Measurements from ENCODE around the gene ARHGAP11A.

The ARHGAP11A gene

GRCh38 chr15:32656091-32656490, 40.8 kb downstream of the ARHGAP11A start:
- no peak for DNase-seq (ENCODE audit: low read depth)

DNA sequence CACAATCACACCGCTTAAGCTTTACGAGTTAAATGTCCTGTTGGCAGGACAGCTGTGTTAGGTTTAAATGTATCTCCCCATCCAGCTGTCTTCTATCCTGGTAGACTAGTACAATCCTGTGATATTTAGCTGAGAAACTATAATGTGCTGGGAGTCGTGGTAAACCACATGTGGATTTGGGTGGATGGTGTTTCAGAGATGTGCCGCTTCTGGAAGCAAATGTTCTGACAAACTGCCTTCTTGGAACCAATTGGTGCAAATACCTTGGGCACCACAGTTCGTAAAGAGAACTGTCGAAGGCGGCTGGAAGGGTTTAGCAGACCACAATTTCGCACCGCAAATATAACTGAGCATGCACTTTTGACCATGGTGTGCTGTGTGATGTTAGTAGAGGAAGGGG, 41.2 kb downstream of the ARHGAP11A start:
- DNase-seq (ENCODE audit: low read depth) = no peak

- no peak for DNase-seq (ENCODE audit: low read depth)
Observed at GRCh38 chr15:32657198-32657883, 42.0 kb downstream of the ARHGAP11A start.

DNA sequence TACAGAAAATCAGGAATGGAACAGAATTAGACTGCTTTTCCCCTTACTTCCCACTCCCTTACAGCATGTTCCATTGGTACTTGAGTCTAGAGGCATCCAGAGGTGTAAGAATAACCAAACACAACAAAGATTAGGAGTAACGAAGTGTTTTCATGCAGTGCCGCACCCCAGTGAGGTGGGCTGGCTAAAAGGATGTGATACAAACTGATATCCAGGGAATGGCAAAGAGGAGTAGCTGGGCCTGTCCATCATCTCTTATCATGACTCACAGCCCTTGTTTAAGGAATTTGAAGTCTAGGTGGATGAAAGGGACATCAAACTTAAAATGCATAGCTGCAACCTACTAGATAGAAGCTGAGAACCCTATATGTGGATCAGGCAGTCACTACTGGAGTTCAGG, 42.6 kb downstream of the ARHGAP11A start:
- no peak for DNase-seq (ENCODE audit: low read depth)

DNA sequence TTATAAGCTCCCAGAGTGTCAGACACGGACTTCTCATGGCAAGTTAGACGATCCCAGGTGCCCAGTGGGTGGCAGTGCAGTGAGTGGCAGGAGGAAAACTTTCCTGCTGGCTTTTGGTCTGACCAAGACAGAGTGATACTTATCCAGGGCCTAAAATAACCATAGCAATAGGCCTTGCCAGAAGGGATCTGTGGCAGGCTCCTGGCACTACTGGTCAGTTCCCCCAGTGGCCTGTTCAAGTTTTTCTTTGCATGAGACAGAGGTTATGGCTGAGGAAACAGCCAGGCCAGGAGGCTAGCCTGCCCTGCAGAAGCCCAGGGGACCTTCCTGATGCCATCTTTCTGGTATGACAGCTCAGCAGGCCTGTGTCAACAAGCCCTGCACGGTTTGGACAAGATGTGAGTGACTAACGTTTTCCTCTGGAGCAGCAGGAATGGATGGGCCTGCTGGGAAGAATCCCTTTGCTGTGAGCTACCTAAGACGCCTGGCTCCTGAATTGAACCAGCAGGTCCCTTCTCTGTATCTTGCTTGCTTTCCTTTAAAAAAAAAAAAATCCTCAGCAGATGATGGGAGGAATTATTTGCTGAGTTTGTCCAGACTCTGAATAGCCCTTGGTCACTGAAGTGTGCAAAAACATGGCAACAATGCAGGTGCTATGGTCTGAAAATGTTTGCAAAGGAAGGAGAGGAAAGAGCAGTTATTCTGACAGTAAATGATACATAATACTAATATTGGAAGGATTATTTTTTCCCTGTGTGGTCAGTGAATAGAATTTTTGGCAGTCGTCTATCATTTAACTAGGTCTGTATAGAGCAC, 44.2 kb downstream of the ARHGAP11A start:
- no peak for DNase-seq (ENCODE audit: low read depth)

GRCh38 chr15:32663671-32664070, 48.4 kb downstream of the ARHGAP11A start:
- DNase-seq (ENCODE audit: low read depth) = no peak

- DNase-seq (ENCODE audit: low read depth) = no peak
Observed at GRCh38 chr15:32664796-32665195, 49.5 kb downstream of the ARHGAP11A start.

DNA sequence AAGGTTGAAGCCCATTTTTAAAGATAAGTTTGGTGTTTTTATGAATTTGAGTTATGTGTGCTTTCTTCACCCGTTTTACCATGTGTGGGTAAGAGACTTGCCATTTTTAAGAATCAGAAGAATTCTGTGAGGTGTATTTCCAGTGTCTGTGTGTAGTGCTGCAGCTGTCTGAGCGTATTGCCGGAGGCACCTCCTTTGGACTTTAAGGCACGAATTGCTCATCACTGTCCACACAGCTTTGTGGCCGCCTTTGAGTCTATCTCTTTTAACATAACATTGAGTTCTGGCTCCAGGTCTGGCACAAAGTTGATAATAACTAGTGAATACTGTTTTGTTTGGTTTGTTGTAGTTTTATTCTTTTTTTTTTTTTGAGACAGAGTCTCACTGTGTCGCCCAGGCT, 52.0 kb downstream of the ARHGAP11A start:
- no peak for DNase-seq (ENCODE audit: low read depth)

DNA sequence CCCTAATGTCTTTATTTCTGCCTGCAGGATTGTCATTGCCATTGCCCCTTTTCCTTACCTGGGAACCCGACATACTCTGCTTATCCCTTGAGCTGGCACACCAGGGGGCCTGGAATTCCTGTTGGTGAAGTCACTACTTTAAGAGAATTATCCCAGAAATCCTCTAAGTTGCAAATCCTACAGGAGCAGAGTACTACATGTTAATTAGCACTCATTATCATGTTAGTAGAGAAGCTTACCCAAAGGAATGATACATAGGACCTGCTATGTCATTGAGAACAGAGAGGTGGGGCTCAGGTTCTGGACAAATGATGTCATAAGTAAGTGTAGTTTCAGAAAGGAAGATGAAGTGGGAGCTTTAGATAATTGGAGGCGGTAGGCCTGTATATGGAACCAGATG, 53.6 kb downstream of the ARHGAP11A start:
- no peak for DNase-seq (ENCODE audit: low read depth)

DNA sequence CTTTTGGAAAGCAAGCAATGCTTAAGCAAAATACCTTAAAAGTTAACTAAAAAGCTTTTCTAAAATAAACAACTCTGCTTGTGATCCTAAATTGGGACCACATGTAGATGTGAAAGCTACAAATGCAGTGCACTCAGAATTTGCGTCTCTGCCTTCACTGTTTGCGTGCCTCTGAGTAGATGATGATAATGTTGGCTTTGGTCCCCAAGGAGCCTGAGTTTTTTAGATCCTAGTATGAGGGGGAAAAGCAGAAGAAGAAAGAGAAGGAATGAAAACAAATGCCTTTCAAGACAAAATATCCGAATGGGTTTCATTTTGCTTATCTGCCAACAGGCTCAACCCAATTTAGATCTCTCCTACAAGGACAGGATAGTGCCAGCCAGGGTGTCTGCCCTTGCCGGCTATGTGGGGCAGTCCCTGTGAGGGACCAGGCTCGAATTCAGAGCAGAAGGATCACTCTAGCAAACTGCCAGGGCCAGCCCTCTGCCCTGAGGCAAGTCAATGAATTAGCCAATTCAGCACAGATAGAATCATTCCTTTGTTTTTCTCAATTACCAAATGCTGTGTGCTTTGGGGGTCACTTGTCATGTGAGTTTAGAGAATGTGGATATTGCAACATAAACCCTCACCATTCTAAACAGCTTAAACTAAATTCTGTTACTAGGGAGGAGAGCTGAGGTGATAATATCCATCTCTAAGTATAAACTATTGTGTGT, 54.8 kb downstream of the ARHGAP11A start:
- no peak for DNase-seq (ENCODE audit: low read depth)

DNA sequence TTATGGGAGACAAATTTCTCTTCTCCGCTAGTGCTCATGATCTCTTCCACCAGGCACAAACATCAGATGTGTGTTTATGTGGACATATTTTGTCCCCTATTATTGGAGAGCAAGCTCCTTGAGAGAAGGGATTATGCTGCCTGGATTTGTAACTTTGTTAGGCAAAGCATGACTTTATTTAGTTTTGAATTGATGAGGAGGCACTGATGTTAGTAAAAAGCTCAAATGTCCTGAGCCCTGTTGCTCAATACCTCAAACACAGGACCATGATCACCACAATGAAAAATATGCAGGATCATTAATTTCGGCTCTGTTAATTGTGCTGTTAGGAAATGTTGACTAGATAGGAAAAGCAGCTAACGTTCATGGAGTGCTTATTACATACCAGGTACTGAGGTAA, 55.3 kb downstream of the ARHGAP11A start:
- no peak for DNase-seq (ENCODE audit: low read depth)

DNA sequence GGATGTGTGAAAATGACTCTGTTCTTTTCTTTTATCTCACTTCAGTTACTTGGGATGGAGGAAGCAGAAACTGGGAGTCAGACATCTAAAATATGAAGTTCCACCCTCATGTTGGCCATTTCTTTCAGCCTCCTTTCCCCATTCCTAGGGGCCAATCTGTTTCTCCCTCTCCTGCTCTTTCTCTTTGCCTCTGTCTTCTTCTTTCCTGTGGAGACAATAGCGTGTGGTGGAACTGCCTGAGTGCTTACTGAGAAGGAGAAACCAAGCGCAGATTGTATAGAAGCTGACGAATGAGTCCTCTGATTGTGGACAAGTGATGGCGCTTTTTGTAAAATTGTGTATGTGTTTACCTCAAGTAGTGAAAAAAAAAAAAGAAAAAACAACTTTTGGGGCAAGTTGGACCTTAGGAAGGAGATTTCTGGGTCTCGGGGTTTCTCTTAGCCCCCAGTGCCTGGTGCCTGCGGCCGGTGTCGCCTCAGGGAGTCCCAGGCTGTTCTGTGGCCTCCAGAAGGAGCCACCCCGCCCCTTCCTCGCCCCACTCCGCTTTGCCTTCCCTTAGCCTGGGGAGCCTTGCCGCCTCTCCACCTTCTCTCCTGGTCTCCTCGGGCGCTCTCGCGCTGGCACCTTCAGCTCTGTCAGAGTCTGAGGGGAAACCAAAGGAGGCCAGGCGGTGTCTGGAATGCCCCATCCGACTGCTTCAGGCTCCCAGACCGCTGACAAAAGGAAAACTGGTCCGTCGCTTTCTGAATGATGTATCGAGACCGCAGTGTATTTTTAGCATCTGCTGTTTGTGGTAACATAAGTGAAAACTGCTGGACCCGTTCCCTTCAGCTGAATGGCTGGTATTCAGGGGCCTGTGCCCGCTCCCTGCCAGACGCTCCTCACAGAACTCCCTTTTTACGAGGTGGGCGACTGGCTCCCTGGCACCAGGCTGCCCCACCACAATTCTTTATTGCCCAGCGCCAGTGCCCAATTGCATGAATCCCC, 56.3 kb downstream of the ARHGAP11A start:
- no peak for DNase-seq (ENCODE audit: low read depth)

- no peak for DNase-seq (ENCODE audit: low read depth)
Observed at GRCh38 chr15:32674681-32675080, 59.4 kb downstream of the ARHGAP11A start.

DNA sequence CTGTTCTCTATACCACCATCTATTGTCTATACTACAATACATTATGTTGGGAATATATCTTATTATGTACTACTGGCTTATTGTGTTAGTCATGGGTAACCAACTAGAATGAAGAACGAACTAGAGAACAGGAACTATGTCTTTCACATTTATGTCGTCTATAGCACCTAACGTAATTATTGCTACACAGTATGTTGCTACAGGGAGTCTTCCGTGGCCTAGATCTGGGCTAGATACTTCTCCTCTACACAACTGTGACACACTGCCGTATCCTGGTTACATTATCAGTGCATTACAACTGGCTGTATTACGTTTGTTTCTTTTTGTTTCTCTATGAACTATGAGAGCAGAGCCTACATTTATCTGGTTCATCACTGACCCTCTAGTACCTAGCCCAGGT, 60.2 kb downstream of the ARHGAP11A start:
- no peak for DNase-seq (ENCODE audit: low read depth)

DNA sequence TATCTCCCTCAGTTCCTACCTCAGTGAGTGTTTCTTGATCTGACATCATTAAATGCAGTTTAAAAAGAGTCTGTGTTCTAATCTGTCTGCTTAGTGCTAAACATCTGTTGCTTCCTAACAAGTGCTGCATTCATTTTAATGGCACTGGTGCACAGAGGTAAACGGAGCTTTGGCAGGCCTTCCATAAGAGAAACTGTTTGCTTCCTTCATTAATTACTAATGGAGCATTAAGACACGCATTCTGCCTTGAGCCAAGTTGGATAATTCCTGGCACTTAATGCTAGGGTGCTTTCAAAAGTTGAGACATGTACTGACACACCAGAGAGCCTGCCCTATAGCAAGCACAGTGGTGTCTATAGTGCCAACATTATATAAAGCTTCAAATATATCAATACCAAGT, 60.9 kb downstream of the ARHGAP11A start:
- no peak for DNase-seq (ENCODE audit: low read depth)

GRCh38 chr15:32677238-32677750, 62.0 kb downstream of the ARHGAP11A start:
- no peak for DNase-seq (ENCODE audit: low read depth)

- no peak for DNase-seq (ENCODE audit: low read depth)
Observed at GRCh38 chr15:32679298-32679690, 64.0 kb downstream of the ARHGAP11A start.

- DNase-seq (ENCODE audit: low read depth) = no peak
Observed at GRCh38 chr15:32682569-32682968, 67.3 kb downstream of the ARHGAP11A start.

- no peak for DNase-seq (ENCODE audit: low read depth)
Observed at GRCh38 chr15:32682977-32683630, 67.8 kb downstream of the ARHGAP11A start.

DNA sequence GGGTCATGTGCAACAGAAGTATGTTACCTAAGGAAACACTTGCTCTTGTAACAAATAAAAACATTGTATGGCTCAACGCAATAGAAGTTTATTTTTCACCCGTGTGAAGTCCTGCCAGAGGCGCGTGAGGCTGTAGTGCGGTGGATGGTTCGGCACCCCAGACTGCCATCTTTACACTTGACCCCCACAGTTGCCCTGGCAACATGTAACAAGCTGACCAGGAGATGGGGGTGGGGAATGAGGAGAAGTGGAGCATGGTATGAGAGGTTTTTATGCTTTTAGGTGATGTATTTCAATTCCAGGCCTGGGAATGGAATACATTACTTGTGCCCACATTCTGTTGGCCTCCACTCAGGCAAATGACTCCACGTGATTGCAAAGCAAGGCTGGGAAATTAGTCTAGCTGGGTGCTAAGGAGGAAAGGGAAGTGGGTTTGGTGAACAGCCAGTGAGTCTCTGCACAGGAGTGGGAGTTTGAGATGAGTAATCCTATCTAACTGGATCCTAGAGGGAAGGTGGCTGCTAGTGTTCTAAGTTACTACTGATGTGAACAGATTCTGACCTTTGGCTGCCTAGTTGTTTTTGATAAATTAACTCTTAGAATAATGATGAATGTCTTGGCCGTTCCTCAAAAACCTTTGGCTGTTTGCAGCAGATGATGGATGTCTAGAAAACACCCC, 68.7 kb downstream of the ARHGAP11A start:
- DNase-seq (ENCODE audit: low read depth) = no peak

All from activated gamma-delta T cell treated with anti-CD3 and anti-CD28 coated beads, Interleukin-2, amount 50 U/mL, for 16 hours (primary cell).